Thyroid gland (tissue), 4 donors: ENCODE data around the gene SLC6A3. TPM values are rescaled to one million over a fixed set of nuclear protein-coding genes. Genes with fewer than 3 reads are reported as not detected.

ENCODE experiments used
- DNase-seq, 2 donors: peaks; one replicate each; pipeline ENCODE4 v3.0.0-alpha.2; 2019
- H3K27ac ChIP-seq, 3 donors: fragments of 200-600 bp; sonication (generic); 1 replicate in 2 of 3; 2 replicates in 1 of 3; pipeline ENCODE4 v1.5.1; 2016 to 2019; ENCODE audit warnings: mild to moderate bottlenecking in 1 of 3, moderate library complexity in 1 of 3
- H3K27me3 ChIP-seq: fragments of 200-600 bp; sonication (generic); one replicate; pipeline ENCODE4 v1.5.1; 2019
- H3K36me3 ChIP-seq, 2 donors: fragments of 200-600 bp; sonication (generic); one replicate each; pipeline ENCODE4 v1.5.1; 2016 to 2019
- H3K4me1 ChIP-seq, 2 donors: fragments of 200-600 bp; sonication (generic); one replicate each; pipeline ENCODE4 v1.5.1; 2017 to 2019
- H3K4me3 ChIP-seq, 3 donors: fragments of 200-600 bp; sonication (generic); replicated peaks in 1 of 3; 1 replicate in 2 of 3; 2 replicates in 1 of 3; pipeline ENCODE4 v1.5.1; 2016; ENCODE audit warnings: mild to moderate bottlenecking in 1 of 3
- H3K9me3 ChIP-seq: fragments of 200-600 bp; sonication (generic); one replicate; pipeline ENCODE4 v1.5.1; 2017
- CTCF ChIP-seq, 6 experiments: fragments of 200-600 bp in 3 of 6; fragments of 450-650 bp in 3 of 6; sonication (generic) in 3 of 6; IDR thresholded peaks; one replicate each; pipeline ENCODE4 v1.5.1; 2016 to 2019; ENCODE audit warnings: antibody characterized with exemption in 6 of 6, mild to moderate bottlenecking in 2 of 6, inconsistent platforms in 1 of 6, moderate library complexity in 1 of 6
- POLR2A ChIP-seq, 2 donors: fragments of 450-650 bp; IDR thresholded peaks; one replicate each; pipeline ENCODE4 v1.6.1; 2017; ENCODE audit warnings: antibody characterized with exemption in 2 of 2, mild to moderate bottlenecking in 2 of 2, moderate library complexity in 1 of 2
- WGBS, 2 donors: methylation state at CpG; one replicate each; pipeline ENCODE4 v1.1.5; 2017; 5-methylcytosine and 5-hydroxymethylcytosine counted together
- intact Hi-C: fragments of 100-400 bp; cut with DNase I; formaldehyde crosslinking; loops from one replicate; pipeline ENCODE4 v1.15.1; 2023
- total RNA-seq, 4 donors: library from RNA; depleted of rRNA; stranded (reverse); fragments of >200 nt; gene quantifications; one replicate each; pipeline ENCODE4 v1.2.3, GENCODE V29; 2016

SLC6A3 gene
- total RNA-seq, 4 donors from 2014 or later, result 0.54 to 0.67 (median 0.54) TPM; not detected in 1

GRCh38 chr5:1438871-1439270, 6.4 kb downstream of the SLC6A3 start:
- intact Hi-C loops, result no loop called here
- Histone ChIP-seq H3K4me1 (no peaks in the 10 kb centered on the region), H3K27me3 (peaks cover 6% of the 10 kb centered on the region), H3K4me3 (no peak overlapping the region), H3K9me3 (no peaks in the 10 kb centered on the region), H3K36me3 (no peaks in the 10 kb centered on the region), H3K27ac (no peak overlapping the region)
- no peak for DNase-seq
- WGBS, 2 donors, result 82 to 87% methylated on average over 16 to 21 of the region's 21 CpGs
- TF ChIP-seq POLR2A (IDR thresholded peaks at IDR 0.05), result no peak
- TF ChIP-seq CTCF (IDR thresholded peaks at IDR 0.05), result no peak

GRCh38 chr5:1437876-1438559, 7.2 kb downstream of the SLC6A3 start:
- Histone ChIP-seq H3K9me3 (no peaks in the 10 kb centered on the region), H3K27me3 (peaks cover 4% of the 10 kb centered on the region), H3K27ac (no peak overlapping the region), H3K4me1 (no peaks in the 10 kb centered on the region), H3K4me3 (no peak overlapping the region), H3K36me3 (no peaks in the 10 kb centered on the region)
- no peak for DNase-seq
- 83 to 86% methylated on average over 25 of the region's 25 CpGs for whole genome bisulfite sequencing, 2 donors
- intact Hi-C loops, result no loop called here
- TF ChIP-seq CTCF (IDR thresholded peaks at IDR 0.05) (no peak), POLR2A (IDR thresholded peaks at IDR 0.05) (no peak)

- no peak overlapping the region for H3K4me3 ChIP-seq
- H3K9me3 ChIP-seq, result no peaks in the 10 kb centered on the region
- DNase-seq, result no peak
- H3K27me3 ChIP-seq, result no peaks in the 10 kb centered on the region
- intact Hi-C loops, result no loop called here
- no peak overlapping the region for H3K27ac ChIP-seq
- TF ChIP-seq POLR2A (IDR thresholded peaks at IDR 0.05) (no peak), CTCF (IDR thresholded peaks at IDR 0.05) (no peak)
- H3K36me3 ChIP-seq, result no peaks in the 10 kb centered on the region
- 55 to 59% methylated on average over 10 to 11 of the region's 11 CpGs for WGBS, 2 donors
- no peaks in the 10 kb centered on the region for H3K4me1 ChIP-seq
Measured at GRCh38 chr5:1437226-1437829, 7.9 kb downstream of the SLC6A3 start.

GRCh38 chr5:1436681-1437080, 8.6 kb downstream of the SLC6A3 start:
- Histone ChIP-seq H3K27ac (no peak overlapping the region), H3K9me3 (no peaks in the 10 kb centered on the region), H3K27me3 (no peaks in the 10 kb centered on the region), H3K4me1 (no peaks in the 10 kb centered on the region), H3K4me3 (no peak overlapping the region), H3K36me3 (no peaks in the 10 kb centered on the region)
- DNase-seq, result no peak
- TF ChIP-seq POLR2A (IDR thresholded peaks at IDR 0.05), result no peak
- no peak for TF ChIP-seq CTCF (IDR thresholded peaks at IDR 0.05)
- intact Hi-C loops, result no loop called here
- 84 to 90% methylated on average over 15 to 16 of the region's 16 CpGs for WGBS, 2 donors

- Histone ChIP-seq H3K4me3 (no peak overlapping the region), H3K27ac (no peak overlapping the region), H3K36me3 (no peaks in the 10 kb centered on the region), H3K4me1 (no peaks in the 10 kb centered on the region), H3K9me3 (no peaks in the 10 kb centered on the region), H3K27me3 (no peaks in the 10 kb centered on the region)
- TF ChIP-seq CTCF (IDR thresholded peaks at IDR 0.05) (no peak), POLR2A (IDR thresholded peaks at IDR 0.05) (no peak)
- no peak for DNase-seq
- WGBS, 2 donors, result 59 to 84% methylated on average over 4 to 9 of the region's 10 CpGs
- intact Hi-C loops, result no loop called here
Measured at GRCh38 chr5:1436036-1436435, 9.2 kb downstream of the SLC6A3 start.
